Measurements from ENCODE around the gene THRB.

- no peak for TF ChIP-seq CTCF (IDR thresholded peaks at IDR 0.05)
- TF ChIP-seq POLR2A (IDR thresholded peaks at IDR 0.05): no peak
These were observed 174.0 kb downstream of the THRB start for GRCh38 chr3:24320601-24321000.

Measured in esophagus squamous epithelium (tissue), 4 donors.